ENCODE data around the gene ZNF766. TPM values are rescaled to one million over a fixed set of nuclear protein-coding genes. Genes with fewer than 3 reads are reported as not detected.
"Not testable (repeated sequence)": the region's sequence is repeated elsewhere in the genome, so short reads cannot be mapped to it uniquely, and the experiment has no call there.

The ZNF766 gene
- total and polyA plus RNA-seq, 5 donors: 3.8 to 14.9 (median 11.9) TPM

DNA sequence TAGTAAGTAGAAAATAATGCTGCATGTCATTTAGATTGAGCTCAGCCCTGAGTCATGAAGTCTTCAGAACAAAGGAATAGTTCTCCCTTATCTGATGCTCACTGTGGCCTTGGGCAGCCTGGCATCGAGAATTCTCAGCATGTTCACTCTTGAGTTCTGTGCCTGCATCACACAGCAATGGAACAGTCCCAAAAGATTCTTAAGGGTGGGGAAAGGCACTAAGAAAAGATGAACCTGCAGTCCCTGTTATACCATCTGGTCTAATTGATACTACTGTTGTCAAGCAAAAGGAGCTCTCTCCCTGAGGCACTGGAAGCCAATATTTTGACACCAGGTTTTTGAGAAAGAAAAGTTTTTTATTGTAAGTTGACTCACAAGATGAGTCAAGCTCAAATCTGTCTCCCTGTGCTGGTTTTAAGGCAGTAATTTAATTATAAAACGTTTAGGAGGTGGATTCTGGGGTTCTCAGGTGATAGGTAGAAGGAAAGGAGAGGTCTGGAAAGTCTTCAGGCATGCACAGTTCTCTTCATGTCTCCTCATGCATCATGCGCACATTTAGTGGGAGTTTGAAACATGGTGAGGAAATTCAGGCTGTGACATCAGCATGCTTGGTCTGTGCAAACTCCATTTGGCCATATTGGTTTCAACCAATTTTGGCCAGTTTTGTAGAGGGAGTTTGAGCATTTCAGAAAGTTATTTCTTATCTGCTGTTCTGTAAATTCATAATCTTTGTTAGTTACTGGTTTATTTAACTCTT, 38.1 kb upstream of the ZNF766 start:
- ATAC-seq: no peak

DNA sequence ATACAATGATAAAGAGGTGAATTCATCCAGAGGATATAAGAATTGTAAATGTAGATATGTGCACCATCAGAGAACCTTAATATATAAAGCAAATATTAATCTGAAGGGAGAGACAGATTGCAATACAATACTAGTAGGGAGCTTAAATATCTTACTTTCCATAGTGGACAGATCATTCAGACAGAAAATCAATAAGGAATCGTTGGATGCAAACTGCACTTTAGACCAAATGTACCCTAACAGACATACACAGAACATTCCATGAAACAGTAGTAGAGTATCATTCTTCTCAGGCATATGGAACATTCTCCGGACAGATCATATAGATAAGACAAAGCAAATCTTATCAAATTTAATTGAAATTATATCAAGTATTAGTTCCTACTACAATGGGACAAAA, 35.0 kb upstream of the ZNF766 start:
- WGBS: 80% methylated on average over 2 of the region's 2 CpGs

More for the DNA sequence above, 38.1 kb upstream of the ZNF766 start:
- H3K4me1 ChIP-seq (ENCODE audit: control insufficient read depth, insufficient read depth, low read length): no peaks in the 10 kb centered on the region
- WGBS: 66% methylated on average over 3 of the region's 3 CpGs
- H3K27me3 ChIP-seq (ENCODE audit: control insufficient read depth, insufficient read depth): no peaks in the 10 kb centered on the region
- H3K4me3 ChIP-seq (ENCODE audit: low read length): no peak overlapping the region
- no peak for DNase-seq
- H3K9me3 ChIP-seq (ENCODE audit: control insufficient read depth, low read length): no peaks in the 10 kb centered on the region
- intact Hi-C loops (cut with DNase I): no loop called here
- H3K27ac ChIP-seq (ENCODE audit: low read length): no peak overlapping the region

DNA sequence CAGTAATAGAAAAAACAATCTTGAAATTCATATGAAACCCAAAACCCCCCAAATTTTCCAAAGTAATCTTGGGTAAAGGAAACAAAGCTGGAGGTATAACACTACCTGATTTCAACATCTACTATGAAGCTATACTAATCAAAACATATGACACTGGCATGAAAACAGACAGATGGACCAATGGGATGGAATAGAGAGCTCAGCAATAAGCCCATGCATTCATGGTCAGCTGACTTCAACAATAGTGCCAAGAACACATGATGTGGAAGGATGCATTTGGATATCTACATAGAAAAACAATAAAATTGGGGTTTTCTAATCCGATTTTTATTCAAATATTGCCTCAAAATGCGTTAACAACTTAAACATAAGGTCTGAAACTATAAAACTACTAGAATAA, 32.2 kb upstream of the ZNF766 start:
- Histone ChIP-seq H3K27ac (ENCODE audit: low read length) (no peak overlapping the region), H3K27me3 (ENCODE audit: control insufficient read depth, insufficient read depth) (no peaks in the 10 kb centered on the region), H3K4me1 (ENCODE audit: control insufficient read depth, insufficient read depth, low read length) (no peaks in the 10 kb centered on the region), H3K4me3 (ENCODE audit: low read length) (no peak overlapping the region), H3K9me3 (ENCODE audit: control insufficient read depth, low read length) (no peaks in the 10 kb centered on the region)
- no peak for ATAC-seq
- DNase-seq: no peak
- WGBS: 50% methylated on average over 2 of the region's 2 CpGs
- intact Hi-C loops (cut with DNase I): loop anchor here in 3 of 4 donors (5.0 kb wide), 1 partner anchor 100 kb away; the partner anchor contains the start of gene ZNF616 (in 3 of the 3)

More for the DNA sequence above, 35.0 kb upstream of the ZNF766 start:
- ATAC-seq: no peak
- Histone ChIP-seq H3K9me3 (ENCODE audit: control insufficient read depth, low read length) (no peaks in the 10 kb centered on the region), H3K4me1 (ENCODE audit: control insufficient read depth, insufficient read depth, low read length) (no peaks in the 10 kb centered on the region), H3K27me3 (ENCODE audit: control insufficient read depth, insufficient read depth) (no peaks in the 10 kb centered on the region), H3K4me3 (ENCODE audit: low read length) (no peak overlapping the region), H3K27ac (ENCODE audit: low read length) (no peak overlapping the region)
- intact Hi-C loops (cut with DNase I): no loop called here
- no peak for DNase-seq

DNA sequence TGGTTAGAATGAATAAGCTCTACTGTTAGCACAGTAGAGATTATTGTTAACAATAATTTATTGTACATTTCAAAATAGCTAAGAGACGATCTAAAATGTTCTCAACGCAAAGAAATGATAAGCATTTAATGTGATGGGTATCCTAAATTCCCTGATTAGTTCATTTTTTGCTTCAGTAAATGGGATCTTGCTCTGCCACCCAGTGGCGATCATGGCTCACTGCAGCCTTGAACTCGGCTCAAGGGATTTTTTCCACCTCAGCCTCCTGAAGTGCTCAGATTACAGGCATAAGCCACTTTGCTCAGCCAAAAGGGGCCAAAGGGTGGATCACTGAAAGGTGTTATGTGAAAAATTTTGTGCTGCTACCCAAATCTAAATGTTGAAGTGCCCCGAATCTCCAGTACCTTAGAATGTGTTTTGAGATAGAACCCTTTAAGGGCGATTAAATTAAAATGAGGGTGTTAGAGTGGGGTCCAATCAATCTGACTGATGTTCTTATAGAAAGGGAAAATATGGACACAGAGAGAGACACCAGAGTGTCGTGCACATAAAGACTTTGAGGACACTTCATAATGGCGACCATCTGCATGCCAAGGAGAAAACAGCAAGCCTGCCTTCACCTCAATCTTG, 31.5 kb upstream of the ZNF766 start:
- Histone ChIP-seq H3K27me3 (ENCODE audit: control insufficient read depth, insufficient read depth) (no peaks in the 10 kb centered on the region), H3K4me3 (ENCODE audit: low read length) (no peak overlapping the region), H3K4me1 (ENCODE audit: control insufficient read depth, insufficient read depth, low read length) (no peaks in the 10 kb centered on the region), H3K27ac (ENCODE audit: low read length) (no peak overlapping the region), H3K9me3 (ENCODE audit: control insufficient read depth, low read length) (no peaks in the 10 kb centered on the region)
- ATAC-seq (peak; percentile 66 to 68), DNase-seq (peak; percentile 35 to 69 (median 69))
- intact Hi-C loops (cut with DNase I): loop anchor here (2.0 to 5.0 kb wide), 2 partner anchors 99 to 101 kb away; partner anchors contain the start of gene ZNF616 (in 4 of the 4)
- WGBS: 13% methylated on average over 8 of the region's 8 CpGs

DNA sequence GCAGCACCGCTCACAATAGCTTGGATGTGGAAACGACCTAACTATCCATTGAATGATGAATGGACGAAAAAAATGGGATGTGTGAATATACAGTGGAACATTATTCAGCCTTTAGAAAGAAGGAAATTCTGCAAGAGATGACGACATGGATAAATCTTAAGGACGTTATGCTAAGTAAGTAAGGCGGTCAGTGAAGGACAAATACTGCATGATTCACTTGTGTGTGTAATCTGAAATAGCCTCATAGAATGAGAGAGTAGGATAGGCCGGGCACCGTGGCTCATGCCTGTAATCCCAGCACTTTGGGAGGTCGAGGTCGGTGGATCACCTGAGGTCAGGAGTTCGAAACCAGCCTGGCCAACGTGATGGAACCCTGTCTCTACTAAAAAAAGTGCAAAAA, 25.4 kb upstream of the ZNF766 start:
- Histone ChIP-seq H3K27me3 (ENCODE audit: control insufficient read depth, insufficient read depth) (no peaks in the 10 kb centered on the region), H3K4me3 (ENCODE audit: low read length) (no peak overlapping the region), H3K4me1 (ENCODE audit: control insufficient read depth, insufficient read depth, low read length) (no peaks in the 10 kb centered on the region), H3K27ac (ENCODE audit: low read length) (no peak overlapping the region), H3K9me3 (ENCODE audit: control insufficient read depth, low read length) (no peaks in the 10 kb centered on the region)
- DNase-seq (no peak), ATAC-seq (no peak)
- WGBS: 80% methylated on average over 12 of the region's 12 CpGs
- intact Hi-C loops (cut with DNase I): no loop called here

DNA sequence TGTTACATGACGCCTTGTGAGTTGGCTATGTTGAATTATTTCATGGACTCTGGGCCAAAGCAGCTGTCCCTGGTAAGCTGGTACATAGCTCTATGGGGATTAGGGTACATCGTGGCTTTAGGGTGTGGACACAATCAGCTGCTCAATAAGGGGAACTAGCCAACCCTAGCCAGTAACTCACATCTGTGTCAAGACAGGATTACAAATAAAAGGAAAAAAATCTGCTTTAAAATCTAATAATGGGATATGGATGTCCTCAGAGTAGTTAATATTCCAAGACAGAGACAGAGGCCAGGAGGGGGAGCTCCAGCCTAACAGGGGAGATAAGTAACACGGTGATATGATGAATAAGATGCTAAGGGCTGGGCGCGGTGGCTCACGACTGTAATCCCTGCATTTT, 21.1 kb upstream of the ZNF766 start:
- no peaks in the 10 kb centered on the region for H3K9me3 ChIP-seq (ENCODE audit: control insufficient read depth, low read length)
- intact Hi-C loops (cut with DNase I): loop anchor here in 1 of 4 donors (5.0 kb wide), 1 partner anchor 499 kb away; no protein-coding TSS in a partner anchor
- no peaks in the 10 kb centered on the region for H3K4me1 ChIP-seq (ENCODE audit: control insufficient read depth, insufficient read depth, low read length)
- no peak overlapping the region for H3K27ac ChIP-seq (ENCODE audit: low read length)
- no peak overlapping the region for H3K4me3 ChIP-seq (ENCODE audit: low read length)
- peak; percentile 69 to 74 for ATAC-seq
- WGBS: 12% methylated on average over 6 of the region's 6 CpGs
- peak; percentile 51 to 78 (median 63) for DNase-seq
- H3K27me3 ChIP-seq (ENCODE audit: control insufficient read depth, insufficient read depth): no peaks in the 10 kb centered on the region

DNA sequence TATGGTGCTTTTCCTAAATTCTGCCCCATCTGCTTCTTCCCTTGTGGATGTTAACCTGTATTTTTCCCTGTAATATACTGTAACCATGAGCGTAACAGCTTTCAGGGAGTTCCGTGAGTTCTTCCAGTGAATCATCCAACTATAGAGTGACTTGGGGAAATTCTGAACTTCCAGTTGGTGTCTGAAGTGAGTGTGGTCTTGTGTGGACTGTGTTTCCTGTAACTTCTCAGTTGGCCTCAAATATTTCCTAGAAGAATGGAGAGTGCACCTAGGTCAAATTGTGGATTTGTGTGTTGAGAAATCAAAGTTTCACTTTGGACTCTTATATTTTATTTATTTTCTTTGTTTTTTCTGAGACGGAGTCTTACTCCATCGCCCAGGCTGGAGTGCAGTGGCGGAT, 11.0 kb upstream of the ZNF766 start:
- intact Hi-C loops (cut with DNase I): no loop called here
- ATAC-seq (no peak), DNase-seq (no peak)
- Histone ChIP-seq H3K4me3 (ENCODE audit: low read length) (no peak overlapping the region), H3K4me1 (ENCODE audit: control insufficient read depth, insufficient read depth, low read length) (no peaks in the 10 kb centered on the region), H3K27me3 (ENCODE audit: control insufficient read depth, insufficient read depth) (no peaks in the 10 kb centered on the region), H3K9me3 (ENCODE audit: control insufficient read depth, low read length) (no peaks in the 10 kb centered on the region), H3K27ac (ENCODE audit: low read length) (no peak overlapping the region)
- 96% methylated on average over 5 of the region's 5 CpGs for WGBS

DNA sequence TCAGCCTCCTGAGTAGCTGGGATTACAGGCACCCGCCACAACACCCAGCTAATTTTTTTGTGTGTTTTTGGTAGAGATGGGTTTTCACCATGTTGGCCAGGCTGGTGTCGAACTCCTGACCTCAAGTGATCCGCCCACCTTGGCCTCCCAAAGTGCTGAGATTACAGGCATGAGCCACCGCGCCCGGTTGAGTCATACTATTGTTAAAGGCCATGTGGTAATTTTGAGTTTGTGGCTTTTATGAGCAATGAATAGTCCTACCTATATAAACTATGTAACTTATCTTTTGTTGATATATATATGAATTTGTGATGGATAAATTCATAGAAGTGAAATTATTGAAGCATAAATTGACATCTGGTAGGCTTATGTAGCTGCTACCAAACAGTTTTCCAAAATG, 3.8 kb upstream of the ZNF766 start:
- WGBS: 93% methylated on average over 6 of the region's 6 CpGs
- H3K4me1 ChIP-seq (ENCODE audit: control insufficient read depth, insufficient read depth, low read length); H3K27me3 ChIP-seq (ENCODE audit: control insufficient read depth, insufficient read depth); H3K4me3 ChIP-seq (ENCODE audit: low read length); ATAC-seq; intact Hi-C loops (cut with DNase I); H3K27ac ChIP-seq (ENCODE audit: low read length); H3K9me3 ChIP-seq (ENCODE audit: control insufficient read depth, low read length); DNase-seq: not testable (repeated sequence)

DNA sequence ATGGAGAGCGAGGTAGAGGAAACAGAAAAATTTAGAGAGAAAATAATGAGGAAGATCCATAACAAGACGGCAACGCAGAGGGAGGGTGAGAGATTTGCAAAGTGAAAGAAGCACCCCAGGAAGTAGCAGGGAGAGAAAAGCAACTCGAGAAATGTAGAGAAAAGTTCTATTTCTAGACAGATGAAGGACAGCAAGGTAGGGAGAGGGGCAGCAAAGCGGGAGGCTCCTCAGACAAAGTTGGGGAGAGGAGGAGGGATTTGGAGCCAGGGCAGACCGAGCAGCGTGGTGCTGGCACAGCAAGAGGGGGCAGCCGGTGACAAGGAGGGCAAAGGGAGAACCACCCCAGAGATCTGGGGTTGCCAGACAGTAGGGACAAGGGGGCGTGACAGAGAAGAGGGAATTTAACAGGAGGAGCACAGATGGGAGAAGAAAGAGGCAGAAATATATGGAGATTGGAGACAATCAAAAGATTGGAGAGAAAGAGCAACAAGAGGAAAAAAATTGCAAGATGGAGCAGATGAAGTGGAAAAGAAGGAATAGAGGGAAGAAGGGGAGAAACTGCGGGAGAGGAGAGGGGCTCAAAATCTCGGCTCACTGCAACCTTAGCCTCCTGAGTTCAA, 989 bp downstream of the ZNF766 start:
- H3K4me3 ChIP-seq (ENCODE audit: low read length): peak overlapping the region; percentile 80
- no peaks in the 10 kb centered on the region for H3K9me3 ChIP-seq (ENCODE audit: control insufficient read depth, low read length)
- ATAC-seq (peak in 1 of 2 donors; percentile 17), DNase-seq (no peak)
- no peaks in the 10 kb centered on the region for H3K27me3 ChIP-seq (ENCODE audit: control insufficient read depth, insufficient read depth)
- 13% methylated on average over 11 of the region's 11 CpGs for WGBS
- intact Hi-C loops (cut with DNase I): no loop called here
- peak overlapping the region; percentile 93 for H3K27ac ChIP-seq (ENCODE audit: low read length)
- peaks cover 2% of the 10 kb centered on the region for H3K4me1 ChIP-seq (ENCODE audit: control insufficient read depth, insufficient read depth, low read length)

DNA sequence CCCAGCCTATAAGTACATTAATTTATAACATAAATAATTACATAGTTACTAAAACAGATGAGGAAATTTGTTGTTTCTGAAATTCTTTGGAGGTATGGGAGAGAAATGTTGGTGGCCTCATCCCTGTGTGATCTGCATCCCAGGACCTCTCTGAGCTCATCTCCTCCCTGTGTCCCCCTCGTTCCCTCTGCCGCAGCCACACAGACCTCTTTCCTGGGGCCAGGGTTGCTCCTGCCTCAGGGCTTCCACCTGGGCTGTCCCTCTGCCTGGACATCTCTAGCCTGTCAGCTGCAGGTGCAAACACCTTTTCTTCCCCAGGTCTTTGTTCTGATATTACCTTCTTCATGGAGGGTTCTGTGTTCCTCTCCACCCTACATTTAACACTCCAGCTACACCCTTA, 3.9 kb downstream of the ZNF766 start:
- intact Hi-C loops (cut with DNase I): no loop called here
- ATAC-seq (no peak), DNase-seq (no peak)
- H3K4me1 ChIP-seq (ENCODE audit: control insufficient read depth, insufficient read depth, low read length): peaks cover 2% of the 10 kb centered on the region
- no peaks in the 10 kb centered on the region for H3K27me3 ChIP-seq (ENCODE audit: control insufficient read depth, insufficient read depth)
- H3K4me3 ChIP-seq (ENCODE audit: low read length): no peak overlapping the region
- no peak overlapping the region for H3K27ac ChIP-seq (ENCODE audit: low read length)
- 94% methylated on average over 2 of the region's 2 CpGs for WGBS
- H3K9me3 ChIP-seq (ENCODE audit: control insufficient read depth, low read length): no peaks in the 10 kb centered on the region

DNA sequence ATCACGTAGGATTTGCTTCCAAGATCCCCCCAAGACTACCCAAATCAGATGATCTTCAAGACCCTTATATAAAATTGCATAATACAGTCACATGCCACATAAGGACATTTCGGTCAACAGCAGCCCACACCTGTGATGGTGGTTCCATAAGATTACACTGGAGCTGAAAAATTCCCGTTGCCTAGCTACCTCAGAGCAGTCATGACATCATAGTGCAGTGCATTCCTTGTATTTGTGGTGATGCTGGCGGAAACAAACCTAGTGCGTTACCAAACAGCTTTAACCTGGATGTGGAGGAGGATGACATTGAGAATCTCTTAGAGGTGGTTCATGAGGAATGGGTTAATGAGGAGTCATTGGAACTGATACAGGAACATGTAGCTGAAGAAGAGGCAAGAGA, 4.8 kb downstream of the ZNF766 start:
- ATAC-seq (no peak), DNase-seq (no peak)
- no peak overlapping the region for H3K27ac ChIP-seq (ENCODE audit: low read length)
- H3K4me3 ChIP-seq (ENCODE audit: low read length): no peak overlapping the region
- no peaks in the 10 kb centered on the region for H3K27me3 ChIP-seq (ENCODE audit: control insufficient read depth, insufficient read depth)
- no peaks in the 10 kb centered on the region for H3K9me3 ChIP-seq (ENCODE audit: control insufficient read depth, low read length)
- intact Hi-C loops (cut with DNase I): no loop called here
- H3K4me1 ChIP-seq (ENCODE audit: control insufficient read depth, insufficient read depth, low read length): peaks cover 2% of the 10 kb centered on the region
- whole genome bisulfite sequencing: 88% methylated on average over 5 of the region's 5 CpGs

All from right cardiac atrium (tissue), 5 donors.